Astrocyte of the spinal cord (primary cell): ENCODE data around the gene PRKCH.

Experiments used
- DNase-seq: peaks from one replicate; pipeline ENCODE4 v3.0.0; 2011; ENCODE audit warnings: low read depth, low spot score
- H3K4me3 ChIP-seq: 2 replicates; pipeline ENCODE4 v1.5.1; 2011; ENCODE audit warnings: low read depth, mild to moderate bottlenecking, low read length, moderate library complexity
- in situ Hi-C: cut with HindIII; loops from 2 replicates; pipeline ENCODE4 v1.10.0; 2017; ENCODE audit warnings: low sequenced_read_pairs
- TF ChIP-seq, protein P1 (sequence below): IDR thresholded peaks from 2 replicates; pipeline ENCODE4 v1.5.1; 2012; ENCODE audit warnings: low read depth, mild to moderate bottlenecking, low read length, inconsistent platforms

The PRKCH gene

DNA sequence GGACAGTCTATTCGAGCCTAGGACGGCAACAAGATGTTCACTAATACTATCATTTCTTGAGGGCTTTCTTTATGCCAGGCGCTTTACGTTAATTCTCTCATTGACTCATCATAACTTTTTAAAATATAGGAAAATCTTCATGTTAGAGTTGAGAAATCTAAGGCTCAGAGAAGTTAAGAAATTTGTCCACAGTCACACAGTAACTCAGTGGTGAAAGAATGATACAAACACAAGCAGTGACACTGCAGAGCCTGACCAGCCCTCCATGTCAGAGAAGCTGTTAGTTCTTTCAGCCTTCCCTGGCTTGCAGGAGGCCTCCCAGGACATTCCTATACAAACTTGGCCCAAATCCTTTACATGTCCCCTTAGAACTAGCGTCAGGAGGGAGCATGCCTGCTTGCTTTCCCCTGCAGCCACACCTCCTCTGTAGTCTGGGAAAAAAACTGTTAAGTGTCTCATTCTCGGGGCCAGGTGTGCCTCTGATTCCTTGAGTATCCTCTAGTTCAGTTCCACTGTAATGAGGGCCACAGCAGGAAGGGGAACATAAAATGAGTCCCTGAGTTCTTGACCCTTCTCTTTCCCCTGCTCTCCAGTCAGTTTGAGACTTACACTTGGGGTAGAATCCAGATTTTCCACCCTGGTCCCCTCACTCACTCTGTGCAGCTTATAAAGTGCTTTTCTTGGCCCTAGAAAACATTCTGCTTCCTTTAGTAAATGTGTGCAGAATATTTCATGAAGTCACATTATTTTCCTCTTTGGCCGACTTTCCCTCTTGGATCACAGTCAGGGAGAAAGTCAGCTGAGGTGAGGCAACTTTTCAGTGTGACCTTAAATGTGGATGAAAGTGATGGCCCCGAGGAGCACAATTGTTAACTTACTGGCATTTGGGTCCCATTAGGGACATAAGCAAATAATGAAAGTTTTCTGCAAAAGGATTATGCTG lies 221.7 kb downstream of the PRKCH start:
- in situ Hi-C loops = no loop called here

DNA sequence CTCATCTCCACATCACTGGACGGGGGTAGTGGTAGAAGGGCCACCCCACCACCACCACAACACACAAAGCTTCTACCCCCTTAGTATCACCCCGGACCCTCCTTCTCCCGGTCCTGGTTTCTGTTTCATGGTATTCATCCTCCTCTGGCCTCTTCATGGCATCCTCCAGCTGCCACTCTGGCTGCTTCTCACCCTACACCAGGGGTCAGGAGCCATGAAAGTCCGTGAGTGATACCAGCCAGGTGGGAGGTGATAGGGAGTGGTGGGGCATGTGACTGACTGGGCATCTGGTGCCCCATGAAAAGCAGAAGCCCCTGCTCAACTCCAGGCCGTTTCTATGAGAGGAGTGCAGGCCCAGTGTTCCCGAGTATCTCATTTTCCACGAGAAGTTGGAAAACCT lies 222.6 kb downstream of the PRKCH start:
- no peak overlapping the region for H3K4me3 ChIP-seq
- TF ChIP-seq, protein P1, sequence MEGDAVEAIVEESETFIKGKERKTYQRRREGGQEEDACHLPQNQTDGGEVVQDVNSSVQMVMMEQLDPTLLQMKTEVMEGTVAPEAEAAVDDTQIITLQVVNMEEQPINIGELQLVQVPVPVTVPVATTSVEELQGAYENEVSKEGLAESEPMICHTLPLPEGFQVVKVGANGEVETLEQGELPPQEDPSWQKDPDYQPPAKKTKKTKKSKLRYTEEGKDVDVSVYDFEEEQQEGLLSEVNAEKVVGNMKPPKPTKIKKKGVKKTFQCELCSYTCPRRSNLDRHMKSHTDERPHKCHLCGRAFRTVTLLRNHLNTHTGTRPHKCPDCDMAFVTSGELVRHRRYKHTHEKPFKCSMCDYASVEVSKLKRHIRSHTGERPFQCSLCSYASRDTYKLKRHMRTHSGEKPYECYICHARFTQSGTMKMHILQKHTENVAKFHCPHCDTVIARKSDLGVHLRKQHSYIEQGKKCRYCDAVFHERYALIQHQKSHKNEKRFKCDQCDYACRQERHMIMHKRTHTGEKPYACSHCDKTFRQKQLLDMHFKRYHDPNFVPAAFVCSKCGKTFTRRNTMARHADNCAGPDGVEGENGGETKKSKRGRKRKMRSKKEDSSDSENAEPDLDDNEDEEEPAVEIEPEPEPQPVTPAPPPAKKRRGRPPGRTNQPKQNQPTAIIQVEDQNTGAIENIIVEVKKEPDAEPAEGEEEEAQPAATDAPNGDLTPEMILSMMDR = no peak
- in situ Hi-C loops = no loop called here
- no peak for DNase-seq

More for the DNA sequence above, 221.7 kb downstream of the PRKCH start:
- no peak overlapping the region for H3K4me3 ChIP-seq
- TF ChIP-seq, protein P1 = no peak
- peak; percentile 38 for DNase-seq

DNA sequence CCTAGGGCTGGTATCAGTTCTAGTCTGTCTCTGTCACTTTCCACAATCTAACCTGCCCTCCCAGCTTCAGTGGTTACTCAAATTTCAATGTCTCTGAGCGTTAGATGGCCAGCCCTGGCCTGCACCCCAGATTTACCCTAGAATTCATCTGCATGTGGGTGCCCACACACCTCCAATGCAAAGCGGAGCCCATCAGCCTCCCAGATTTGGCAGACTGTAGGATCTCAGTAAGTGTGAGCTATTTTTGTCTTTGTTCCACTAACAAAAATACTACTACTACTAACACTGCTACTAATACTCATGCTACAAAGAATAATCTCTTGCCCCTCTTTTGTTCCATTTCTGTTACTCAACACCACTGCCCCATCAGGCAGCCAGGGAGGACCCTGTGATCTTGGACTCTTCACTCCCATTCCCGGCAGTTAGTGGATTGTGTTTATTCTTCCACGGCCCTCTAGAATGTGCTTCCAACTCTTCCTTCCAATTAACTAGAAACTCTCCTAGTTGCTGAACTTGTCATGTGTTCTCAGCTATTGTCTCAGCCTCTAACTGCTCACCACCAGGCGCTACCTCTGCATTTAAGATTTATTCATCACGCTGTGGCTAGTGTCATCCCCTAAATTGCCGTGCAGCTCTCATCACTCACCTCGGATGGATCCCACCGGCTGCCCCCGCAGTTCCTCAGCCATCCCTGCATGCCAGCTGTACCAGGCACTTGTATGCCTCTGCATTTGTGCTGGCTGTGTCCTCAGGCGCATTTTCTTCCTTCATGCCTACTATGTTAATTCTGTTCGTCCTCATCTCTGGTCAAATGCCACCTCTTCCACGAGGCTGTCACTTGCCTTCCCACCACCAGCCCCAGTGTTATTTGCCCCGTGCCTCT lies 223.3 kb downstream of the PRKCH start:
- in situ Hi-C loops = no loop called here
- no peak for DNase-seq
- TF ChIP-seq, protein P1 = no peak
- H3K4me3 ChIP-seq = no peak overlapping the region

- H3K4me3 ChIP-seq = no peak overlapping the region
- TF ChIP-seq, protein P1 = no peak
- DNase-seq = no peak
- in situ Hi-C loops = no loop called here
These were observed 224.5 kb downstream of the PRKCH start for GRCh38 chr14:61545726-61546455.

DNA sequence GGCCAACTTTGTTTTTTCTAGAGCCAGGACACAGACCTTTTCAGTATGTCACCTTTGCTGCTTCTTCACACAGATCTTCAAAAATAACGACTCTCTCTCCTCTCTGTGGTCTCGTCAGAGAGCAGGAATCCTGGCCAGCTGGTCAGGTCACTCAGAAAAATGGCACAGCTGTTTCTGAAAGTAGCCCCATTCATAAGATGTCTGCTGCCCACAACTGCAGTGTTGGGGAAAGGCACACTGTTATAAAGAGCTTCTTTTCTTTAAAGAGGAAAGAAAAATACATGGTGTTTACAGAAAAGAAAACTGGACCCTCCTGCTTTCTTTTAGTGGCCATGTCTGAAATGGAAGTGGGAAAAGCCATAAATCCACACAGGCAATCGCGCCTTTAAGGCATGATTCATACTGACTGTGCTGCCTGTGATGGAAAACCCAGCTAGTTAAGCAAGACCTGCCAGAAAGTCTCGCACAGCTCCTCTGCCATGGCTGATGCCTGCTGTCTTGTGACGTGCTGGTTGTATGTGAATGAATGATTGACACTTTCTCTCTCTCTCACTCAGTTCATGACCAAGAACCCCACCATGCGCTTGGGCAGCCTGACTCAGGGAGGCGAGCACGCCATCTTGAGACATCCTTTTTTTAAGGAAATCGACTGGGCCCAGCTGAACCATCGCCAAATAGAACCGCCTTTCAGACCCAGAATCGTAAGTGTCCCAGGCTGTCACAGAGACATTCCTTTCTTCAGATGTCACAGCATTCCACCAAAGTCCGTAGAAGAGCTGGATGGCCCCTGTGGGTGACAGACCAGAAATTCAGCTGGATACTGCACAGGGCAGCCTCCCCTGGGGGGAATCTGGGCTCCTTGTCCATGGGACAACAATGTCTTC lies 226.0 kb downstream of the PRKCH start:
- H3K4me3 ChIP-seq = no peak overlapping the region
- in situ Hi-C loops = no loop called here
- peak; percentile 90 for DNase-seq
- TF ChIP-seq, protein P1 = no peak
